CD14-positive monocyte (primary cell): ENCODE results near the gene HSH2D. TPM values are rescaled to one million over a fixed set of nuclear protein-coding genes. Genes with fewer than 3 reads are reported as not detected.

Source experiments
- DNase-seq, 3 donors: peaks; one replicate each; pipeline ENCODE4 v3.0.0-alpha.2; 2011 to 2022
- H2AFZ ChIP-seq: 2 replicates; pipeline ENCODE4 v1.6.0; 2012; ENCODE audit warnings: mild to moderate bottlenecking, low read depth, low read length, inconsistent platforms; ENCODE audit not compliant: insufficient read depth, poor library complexity, severe bottlenecking
- H3K27ac ChIP-seq, 2 donors: 1 replicate in 1 of 2; 2 replicates in 1 of 2; pipeline ENCODE4 v1.5.1; 2012 to 2013; ENCODE audit warnings: low read length in 2 of 2, control low read depth in 1 of 2, inconsistent platforms in 1 of 2, low read depth in 1 of 2, mild to moderate bottlenecking in 1 of 2
- H3K27me3 ChIP-seq, 2 donors: one replicate each; pipeline versions ENCODE4 v1.6.0 to v1.6.1; 2011 to 2013; ENCODE audit warnings: low read length in 2 of 2; ENCODE audit not compliant: control insufficient read depth in 2 of 2, insufficient read depth in 2 of 2
- H3K36me3 ChIP-seq, 2 donors: replicated peaks in 1 of 2; 1 replicate in 1 of 2; 2 replicates in 1 of 2; pipeline versions ENCODE4 v1.5.1 to v1.6.1; 2012 to 2013; ENCODE audit warnings: low read length in 2 of 2, control low read depth in 1 of 2, inconsistent platforms in 1 of 2, mild to moderate bottlenecking in 1 of 2; ENCODE audit not compliant: insufficient read depth in 2 of 2, control insufficient read depth in 1 of 2
- H3K4me1 ChIP-seq, 2 donors: 1 replicate in 1 of 2; 2 replicates in 1 of 2; pipeline versions ENCODE4 v1.5.1 to v1.6.1; 2012 to 2013; ENCODE audit warnings: low read length in 2 of 2, control low read depth in 1 of 2, inconsistent platforms in 1 of 2, mild to moderate bottlenecking in 1 of 2, moderate library complexity in 1 of 2; ENCODE audit not compliant: insufficient read depth in 2 of 2, control insufficient read depth in 1 of 2
- H3K4me2 ChIP-seq: replicated peaks from 2 replicates; pipeline ENCODE3; 2012; ENCODE audit warnings: low read length, moderate library complexity, mild to moderate bottlenecking; ENCODE audit not compliant: poor library complexity, severe bottlenecking; ENCODE audit errors: extremely low read depth
- H3K4me3 ChIP-seq, 3 experiments: fragments of 200-600 bp in 1 of 3; sonication (generic) in 1 of 3; replicated peaks in 1 of 3; 1 replicate in 2 of 3; 2 replicates in 1 of 3; pipeline ENCODE4 v1.5.1; 2011 to 2013; ENCODE audit warnings: low read length in 3 of 3, mild to moderate bottlenecking in 3 of 3, control low read depth in 2 of 3, low read depth in 2 of 3, inconsistent platforms in 1 of 3, moderate library complexity in 1 of 3
- H3K79me2 ChIP-seq: 2 replicates; pipeline ENCODE4 v1.6.0; 2012; ENCODE audit warnings: mild to moderate bottlenecking, control low read depth, inconsistent platforms, low read length, moderate library complexity; ENCODE audit not compliant: insufficient read depth
- H3K9ac ChIP-seq: 2 replicates; pipeline ENCODE4 v1.6.0; 2017; ENCODE audit warnings: low read length, mild to moderate bottlenecking; ENCODE audit not compliant: insufficient read depth, poor library complexity, severe bottlenecking
- H3K9me3 ChIP-seq, 2 donors: replicated peaks in 1 of 2; 1 replicate in 1 of 2; 2 replicates in 1 of 2; pipeline versions ENCODE4 v1.5.1 to v1.6.1; 2012 to 2013; ENCODE audit warnings: low read length in 2 of 2, control low read depth in 1 of 2; ENCODE audit not compliant: control insufficient read depth in 1 of 2, insufficient read depth in 1 of 2
- H4K20me1 ChIP-seq: 2 replicates; pipeline ENCODE4 v1.6.0; 2012; ENCODE audit warnings: mild to moderate bottlenecking, low read length, control low read depth, moderate library complexity; ENCODE audit not compliant: insufficient read depth
- H3K27ac Mint-ChIP-seq, 7 donors: one replicate each; pipeline ENCODE4 v1.8.0; 2020; ENCODE audit warnings: mild to moderate bottlenecking in 7 of 7, mixed read lengths in 7 of 7, moderate library complexity in 6 of 7, inconsistent platforms in 2 of 7
- H3K27me3 Mint-ChIP-seq, 3 donors: one replicate each; pipeline ENCODE4 v1.8.0; 2021 to 2022; ENCODE audit warnings: low read depth in 3 of 3, mild to moderate bottlenecking in 3 of 3, mixed read lengths in 3 of 3, moderate library complexity in 3 of 3, inconsistent platforms in 1 of 3
- H3K36me3 Mint-ChIP-seq, 2 donors: one replicate each; pipeline ENCODE4 v1.8.0; 2020; ENCODE audit warnings: mixed read lengths in 2 of 2, inconsistent platforms in 1 of 2, mild to moderate bottlenecking in 1 of 2
- H3K4me1 Mint-ChIP-seq: one replicate; pipeline ENCODE4 v1.8.0; 2020; ENCODE audit warnings: mild to moderate bottlenecking, mixed read lengths
- H3K4me3 Mint-ChIP-seq, 2 donors: one replicate each; pipeline ENCODE4 v1.8.0; 2020; ENCODE audit warnings: mild to moderate bottlenecking in 2 of 2, mixed read lengths in 2 of 2, moderate library complexity in 1 of 2
- H3K9me3 Mint-ChIP-seq, 7 donors: one replicate each; pipeline ENCODE4 v1.8.0; 2020 to 2022; ENCODE audit warnings: mixed read lengths in 7 of 7, mild to moderate bottlenecking in 6 of 7, moderate library complexity in 6 of 7, inconsistent platforms in 2 of 7
- WGBS: methylation state at CpG from one replicate; pipeline ENCODE4 v1.1.5; 2013; ENCODE audit warnings: missing lambda C conversion rate; ENCODE audit not compliant: insufficient coverage; 5-methylcytosine and 5-hydroxymethylcytosine counted together
- intact Hi-C, 2 donors: fragments of 100-400 bp; cut with micrococcal nuclease; formaldehyde crosslinking; loops; one replicate each; pipeline versions ENCODE4 v1.15.0 to v1.15.1; 2023
- polyA plus RNA-seq, 3 donors: library from polyadenylated mRNA; depleted of rRNA in 1 of 3; unstranded in 2 of 3; stranded (reverse) in 1 of 3; fragments of 300-500 nt in 2 of 3; fragments of >200 nt in 1 of 3; fragmentation: Illumina TruSeq in 2 of 3; gene quantifications; 1 replicate in 2 of 3; 2 replicates in 1 of 3; pipeline ENCODE4 v1.2.3, GENCODE V29; 2012 to 2021
- TF ChIP-seq, protein P1 (sequence below): fragments of 200-600 bp; IDR thresholded peaks from one replicate; pipeline ENCODE4 v1.8.0; 2022; ENCODE audit warnings: antibody characterized with exemption, mild to moderate bottlenecking

The HSH2D gene
- polyA plus RNA-seq, 3 donors, result 13.8 to 106 (median 16.7) TPM

DNA sequence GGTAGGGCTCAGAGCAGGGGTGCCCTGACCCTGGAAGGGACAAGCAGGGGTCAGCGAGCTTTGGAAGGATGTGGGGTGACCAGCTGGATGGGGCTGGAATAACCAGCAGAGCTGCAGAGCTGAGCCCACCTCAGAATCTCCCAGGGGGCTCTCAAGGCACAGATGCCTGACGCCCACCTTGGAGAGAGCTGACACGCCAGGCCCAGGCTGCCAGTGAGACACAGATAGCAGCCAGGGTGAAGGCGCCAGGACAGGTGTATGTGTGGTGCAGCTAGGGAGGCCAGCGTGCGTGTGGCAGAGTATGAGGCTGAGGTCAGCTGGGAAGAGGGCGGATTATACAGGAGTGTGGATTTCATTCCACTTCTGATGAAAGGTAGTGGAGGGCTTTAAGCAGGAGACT lies 63.2 kb downstream of the HSH2D start:
- 98% methylated on average over 7 of the region's 7 CpGs for WGBS
- no peak for DNase-seq
- H3K27me3 Mint-ChIP-seq, result no peaks in the 10 kb centered on the region
- Histone ChIP-seq H3K4me3 (no peak overlapping the region), H4K20me1 (peaks cover 43% of the 10 kb centered on the region), H3K79me2 (peaks cover 45% of the 10 kb centered on the region), H3K4me1 (no peaks in the 10 kb centered on the region), H3K4me2 (no peak overlapping the region), H3K36me3 (peaks cover 95 to 100% of the 10 kb centered on the region in 2 donors), H3K27ac (no peak overlapping the region), H3K9me3 (no peaks in the 10 kb centered on the region), H3K9ac (no peak overlapping the region), H2AFZ (no peak overlapping the region), H3K27me3 (no peaks in the 10 kb centered on the region)
- peak overlapping the region in 5 of 7 donors; percentile 26 to 55 (median 43) for H3K27ac Mint-ChIP-seq
- H3K4me1 Mint-ChIP-seq, result no peaks in the 10 kb centered on the region
- H3K4me3 Mint-ChIP-seq, result no peak overlapping the region
- TF ChIP-seq, protein P1, sequence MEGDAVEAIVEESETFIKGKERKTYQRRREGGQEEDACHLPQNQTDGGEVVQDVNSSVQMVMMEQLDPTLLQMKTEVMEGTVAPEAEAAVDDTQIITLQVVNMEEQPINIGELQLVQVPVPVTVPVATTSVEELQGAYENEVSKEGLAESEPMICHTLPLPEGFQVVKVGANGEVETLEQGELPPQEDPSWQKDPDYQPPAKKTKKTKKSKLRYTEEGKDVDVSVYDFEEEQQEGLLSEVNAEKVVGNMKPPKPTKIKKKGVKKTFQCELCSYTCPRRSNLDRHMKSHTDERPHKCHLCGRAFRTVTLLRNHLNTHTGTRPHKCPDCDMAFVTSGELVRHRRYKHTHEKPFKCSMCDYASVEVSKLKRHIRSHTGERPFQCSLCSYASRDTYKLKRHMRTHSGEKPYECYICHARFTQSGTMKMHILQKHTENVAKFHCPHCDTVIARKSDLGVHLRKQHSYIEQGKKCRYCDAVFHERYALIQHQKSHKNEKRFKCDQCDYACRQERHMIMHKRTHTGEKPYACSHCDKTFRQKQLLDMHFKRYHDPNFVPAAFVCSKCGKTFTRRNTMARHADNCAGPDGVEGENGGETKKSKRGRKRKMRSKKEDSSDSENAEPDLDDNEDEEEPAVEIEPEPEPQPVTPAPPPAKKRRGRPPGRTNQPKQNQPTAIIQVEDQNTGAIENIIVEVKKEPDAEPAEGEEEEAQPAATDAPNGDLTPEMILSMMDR, result no peak
- H3K9me3 Mint-ChIP-seq, result peaks cover 0 to under 1% (median 0%) of the 10 kb centered on the region in 7 donors
- H3K36me3 Mint-ChIP-seq, result peaks cover 88 to 98% of the 10 kb centered on the region in 2 donors
- intact Hi-C loops, result no loop called here

DNA sequence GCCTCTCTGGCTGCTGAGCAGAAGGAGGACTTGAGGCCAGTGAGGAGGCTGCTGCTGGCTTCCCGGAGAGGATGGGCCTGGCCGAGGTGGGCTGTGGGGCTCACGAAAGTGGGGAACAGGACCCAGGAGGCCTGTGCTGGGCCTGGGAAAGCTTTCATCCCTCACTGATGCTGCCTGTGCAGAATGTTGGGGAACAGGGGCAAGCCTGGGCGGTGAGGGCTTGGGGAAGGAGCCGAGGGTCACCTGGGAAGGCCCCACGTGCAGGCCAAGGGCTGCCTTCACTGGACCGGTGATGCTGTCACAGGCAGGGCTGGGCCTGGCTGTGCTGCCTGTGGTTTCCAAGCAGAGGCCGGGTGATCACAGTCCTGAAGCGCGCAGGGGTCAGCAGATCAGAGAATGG lies 63.6 kb downstream of the HSH2D start:
- H3K36me3 Mint-ChIP-seq, result peaks cover 89 to 98% of the 10 kb centered on the region in 2 donors
- H3K27me3 Mint-ChIP-seq, result no peaks in the 10 kb centered on the region
- peaks cover 92 to 100% of the 10 kb centered on the region in 2 donors for H3K36me3 ChIP-seq
- peak overlapping the region in 2 of 7 donors; percentile 27 to 38 for H3K27ac Mint-ChIP-seq
- peaks cover under 1% of the 10 kb centered on the region for H3K4me1 Mint-ChIP-seq
- no peak overlapping the region for H3K9ac ChIP-seq
- TF ChIP-seq, protein P1, result no peak
- H4K20me1 ChIP-seq, result peaks cover 42% of the 10 kb centered on the region
- 95% methylated on average over 10 of the region's 10 CpGs for WGBS
- H3K27ac ChIP-seq, result no peak overlapping the region
- H3K9me3 ChIP-seq, result no peaks in the 10 kb centered on the region
- peaks cover 45% of the 10 kb centered on the region for H3K79me2 ChIP-seq
- H3K4me3 ChIP-seq, result no peak overlapping the region
- H3K4me2 ChIP-seq, result no peak overlapping the region
- no peak overlapping the region for H2AFZ ChIP-seq
- H3K27me3 ChIP-seq, result no peaks in the 10 kb centered on the region
- intact Hi-C loops, result no loop called here
- no peak overlapping the region for H3K4me3 Mint-ChIP-seq
- H3K4me1 ChIP-seq, result no peaks in the 10 kb centered on the region
- no peak for DNase-seq
- peaks cover 0 to 1% (median 0%) of the 10 kb centered on the region in 7 donors for H3K9me3 Mint-ChIP-seq
